ENCODE measurements around the gene CTU2. TPM values are rescaled to one million over a fixed set of nuclear protein-coding genes. Genes with fewer than 3 reads are reported as not detected.

CTU2 gene
- polyA plus RNA-seq, 2 donors, result 10.4 to 11.0 TPM

DNA sequence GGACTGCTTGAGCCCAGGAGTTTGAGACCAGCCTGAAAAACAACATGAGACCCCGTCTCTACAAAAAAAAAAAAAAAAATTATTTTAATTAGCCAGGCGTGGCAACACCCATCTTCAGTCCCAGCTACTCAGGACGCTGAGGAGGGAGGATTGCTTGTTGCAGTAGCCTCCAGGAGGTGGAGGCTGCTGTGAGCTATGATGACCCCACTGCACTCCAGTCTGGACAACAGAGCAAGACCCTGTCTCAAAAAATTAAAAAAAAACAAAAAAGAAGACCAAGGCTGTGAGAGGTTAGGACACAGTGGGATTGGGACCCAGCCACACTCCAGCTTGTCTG is 18.7 kb upstream of the CTU2 start:
- H3K9me3 ChIP-seq (ENCODE audit: control insufficient read depth in 2 of 2, insufficient read depth in 1 of 2, low read depth in 1 of 2, low read length in 1 of 2), result no peaks in the 10 kb centered on the region
- H3K4me1 ChIP-seq (ENCODE audit: control insufficient read depth in 2 of 2, insufficient read depth in 2 of 2, low read length in 1 of 2), result peaks cover 0 to 10% of the 10 kb centered on the region in 2 donors
- H3K27me3 ChIP-seq (ENCODE audit: control insufficient read depth in 1 of 2, insufficient read depth in 2 of 2, low read length in 2 of 2), result peaks cover 0 to 7% of the 10 kb centered on the region in 2 donors
- no peaks in the 10 kb centered on the region for H3K36me3 ChIP-seq (ENCODE audit: control insufficient read depth in 2 of 2, insufficient read depth in 2 of 2, low read length in 1 of 2)
- H3K4me3 ChIP-seq (ENCODE audit: low read depth in 1 of 2, low read length in 2 of 2), result no peak overlapping the region
- H3K27ac ChIP-seq (ENCODE audit: low read depth in 2 of 2, low read length in 1 of 2), result no peak overlapping the region
- 55 to 57% methylated on average over 3 of the region's 3 CpGs for WGBS, 2 donors

DNA sequence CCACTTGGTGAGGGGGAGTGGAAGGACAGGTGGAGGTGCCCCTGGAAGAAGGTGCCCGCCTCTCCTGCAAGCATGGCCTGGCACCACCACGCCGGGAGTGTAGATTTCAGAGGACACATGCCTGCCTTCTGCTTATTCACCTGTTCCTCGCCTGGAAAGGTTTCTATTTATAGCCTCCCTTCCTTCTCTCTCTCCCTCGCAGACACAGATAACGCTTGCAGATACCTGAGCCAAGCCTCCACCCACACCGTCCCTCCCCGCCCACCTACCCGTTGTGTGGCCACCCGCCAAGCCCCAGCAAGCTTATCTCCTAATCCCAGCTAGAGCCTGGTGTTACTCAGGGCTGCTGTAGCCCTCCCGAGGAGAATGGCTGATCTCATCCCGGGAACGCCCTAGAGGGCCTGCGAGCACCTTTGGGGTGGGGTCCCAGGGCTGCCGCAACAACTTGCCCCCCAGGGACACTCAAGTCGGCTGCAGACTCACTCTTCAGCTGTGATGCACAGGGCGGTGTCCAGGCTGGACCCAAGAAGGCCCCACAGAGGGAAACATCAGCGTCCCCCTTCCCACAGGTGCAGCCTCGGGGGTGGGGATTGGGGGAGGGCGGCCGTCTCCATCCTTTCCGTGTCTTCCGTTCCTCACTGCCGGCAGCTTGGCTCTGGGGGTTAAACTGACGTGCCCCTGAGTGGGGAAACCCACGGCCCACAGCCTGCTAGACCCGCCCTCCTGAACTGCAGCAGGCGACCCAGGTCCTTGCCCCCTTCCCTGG is 18.1 kb upstream of the CTU2 start:
- peaks cover 0 to 7% of the 10 kb centered on the region in 2 donors for H3K27me3 ChIP-seq (ENCODE audit: control insufficient read depth in 1 of 2, insufficient read depth in 2 of 2, low read length in 2 of 2)
- 29 to 32% methylated on average over 28 of the region's 28 CpGs for WGBS, 2 donors
- no peak overlapping the region for H3K4me3 ChIP-seq (ENCODE audit: low read depth in 1 of 2, low read length in 2 of 2)
- H3K4me1 ChIP-seq (ENCODE audit: control insufficient read depth in 2 of 2, insufficient read depth in 2 of 2, low read length in 1 of 2), result peaks cover 0 to 10% of the 10 kb centered on the region in 2 donors
- no peak overlapping the region for H3K27ac ChIP-seq (ENCODE audit: low read depth in 2 of 2, low read length in 1 of 2)
- H3K9me3 ChIP-seq (ENCODE audit: control insufficient read depth in 2 of 2, insufficient read depth in 1 of 2, low read depth in 1 of 2, low read length in 1 of 2), result no peaks in the 10 kb centered on the region
- no peaks in the 10 kb centered on the region for H3K36me3 ChIP-seq (ENCODE audit: control insufficient read depth in 2 of 2, insufficient read depth in 2 of 2, low read length in 1 of 2)

DNA sequence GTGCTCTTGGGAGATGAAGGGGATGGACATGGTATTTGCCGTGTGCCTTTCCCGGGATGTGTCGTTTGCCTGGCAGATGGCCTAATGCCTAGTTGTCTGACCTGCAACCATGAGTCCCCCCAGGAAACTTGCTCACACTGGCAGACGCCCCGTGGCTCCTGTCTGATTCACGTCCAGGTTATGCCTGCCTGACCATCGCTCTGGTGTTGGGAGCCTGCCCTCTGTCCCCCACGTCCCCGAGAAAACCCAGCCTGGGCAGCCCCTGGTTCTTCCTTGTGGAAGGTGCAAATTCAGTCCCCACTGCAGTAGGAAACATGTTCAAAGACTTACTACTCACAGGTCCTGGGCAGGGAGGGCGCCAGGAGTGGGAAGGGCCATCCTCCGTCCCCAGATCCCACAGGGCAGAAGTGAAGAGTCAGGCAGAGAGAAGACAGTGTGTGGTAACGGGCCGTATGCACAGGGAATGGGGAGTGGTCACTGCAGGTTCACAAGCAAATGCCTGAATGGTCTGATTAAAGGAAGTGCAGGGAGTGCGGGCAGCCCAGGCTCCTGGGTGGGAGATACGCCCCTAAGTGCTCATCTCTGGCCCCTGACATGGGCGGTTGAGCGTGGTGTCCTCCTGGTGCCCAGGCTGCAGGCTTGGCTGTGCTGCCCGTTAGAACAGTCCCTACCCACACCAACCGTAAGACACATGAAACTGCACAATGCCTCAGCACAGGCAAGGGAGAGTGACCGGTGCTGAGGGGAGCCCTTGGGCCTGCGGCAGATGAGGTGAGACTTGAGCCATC is 15.8 kb upstream of the CTU2 start:
- peaks cover 0 to 7% of the 10 kb centered on the region in 2 donors for H3K4me1 ChIP-seq (ENCODE audit: control insufficient read depth in 2 of 2, insufficient read depth in 2 of 2, low read length in 1 of 2)
- H3K4me3 ChIP-seq (ENCODE audit: low read depth in 1 of 2, low read length in 2 of 2), result no peak overlapping the region
- H3K27me3 ChIP-seq (ENCODE audit: control insufficient read depth in 1 of 2, insufficient read depth in 2 of 2, low read length in 2 of 2), result peaks cover 0 to 7% of the 10 kb centered on the region in 2 donors
- no peak overlapping the region for H3K27ac ChIP-seq (ENCODE audit: low read depth in 2 of 2, low read length in 1 of 2)
- no peaks in the 10 kb centered on the region for H3K9me3 ChIP-seq (ENCODE audit: control insufficient read depth in 2 of 2, insufficient read depth in 1 of 2, low read depth in 1 of 2, low read length in 1 of 2)
- no peaks in the 10 kb centered on the region for H3K36me3 ChIP-seq (ENCODE audit: control insufficient read depth in 2 of 2, insufficient read depth in 2 of 2, low read length in 1 of 2)
- WGBS, 2 donors, result 79 to 84% methylated on average over 21 of the region's 21 CpGs

DNA sequence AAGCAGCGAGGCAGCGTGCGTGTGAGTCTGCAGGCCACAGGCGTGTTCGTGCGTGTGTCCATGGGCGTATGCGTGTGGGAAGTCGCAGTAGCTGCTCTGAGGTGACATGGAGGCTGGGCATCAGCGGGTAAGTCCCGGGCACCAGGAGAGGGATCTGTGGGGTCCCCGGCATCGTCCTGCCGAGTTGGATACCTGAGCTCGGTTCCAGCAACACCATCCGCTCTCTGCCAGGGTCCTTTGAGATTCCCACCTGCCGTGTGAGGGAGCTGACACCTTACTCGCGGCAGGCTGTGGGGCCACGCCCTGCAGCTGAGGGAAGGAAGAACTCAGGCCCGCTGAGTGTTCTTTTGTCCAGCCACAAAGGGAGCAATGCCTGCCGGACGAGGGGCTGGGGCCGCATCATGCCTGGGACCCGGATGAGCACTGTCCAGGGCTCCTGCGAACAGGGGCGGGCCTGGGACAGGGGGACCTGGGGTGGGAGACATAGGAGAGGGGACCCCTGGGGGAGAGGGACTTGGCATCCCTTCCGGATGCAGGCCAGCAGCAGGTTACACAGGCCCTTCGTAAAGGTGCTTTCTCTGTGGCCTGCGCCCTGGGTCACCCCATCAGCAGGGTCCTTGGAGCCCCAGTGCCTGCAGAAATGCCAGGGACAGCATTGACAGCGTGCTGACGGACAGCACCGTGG is 15.0 kb upstream of the CTU2 start:
- H3K27ac ChIP-seq (ENCODE audit: low read depth in 2 of 2, low read length in 1 of 2), result no peak overlapping the region
- no peaks in the 10 kb centered on the region for H3K36me3 ChIP-seq (ENCODE audit: control insufficient read depth in 2 of 2, insufficient read depth in 2 of 2, low read length in 1 of 2)
- H3K4me3 ChIP-seq (ENCODE audit: low read depth in 1 of 2, low read length in 2 of 2), result no peak overlapping the region
- no peaks in the 10 kb centered on the region for H3K9me3 ChIP-seq (ENCODE audit: control insufficient read depth in 2 of 2, insufficient read depth in 1 of 2, low read depth in 1 of 2, low read length in 1 of 2)
- H3K4me1 ChIP-seq (ENCODE audit: control insufficient read depth in 2 of 2, insufficient read depth in 2 of 2, low read length in 1 of 2), result no peaks in the 10 kb centered on the region
- 75 to 88% methylated on average over 33 of the region's 33 CpGs for whole genome bisulfite sequencing, 2 donors
- H3K27me3 ChIP-seq (ENCODE audit: control insufficient read depth in 1 of 2, insufficient read depth in 2 of 2, low read length in 2 of 2), result peaks cover 0 to 3% of the 10 kb centered on the region in 2 donors

DNA sequence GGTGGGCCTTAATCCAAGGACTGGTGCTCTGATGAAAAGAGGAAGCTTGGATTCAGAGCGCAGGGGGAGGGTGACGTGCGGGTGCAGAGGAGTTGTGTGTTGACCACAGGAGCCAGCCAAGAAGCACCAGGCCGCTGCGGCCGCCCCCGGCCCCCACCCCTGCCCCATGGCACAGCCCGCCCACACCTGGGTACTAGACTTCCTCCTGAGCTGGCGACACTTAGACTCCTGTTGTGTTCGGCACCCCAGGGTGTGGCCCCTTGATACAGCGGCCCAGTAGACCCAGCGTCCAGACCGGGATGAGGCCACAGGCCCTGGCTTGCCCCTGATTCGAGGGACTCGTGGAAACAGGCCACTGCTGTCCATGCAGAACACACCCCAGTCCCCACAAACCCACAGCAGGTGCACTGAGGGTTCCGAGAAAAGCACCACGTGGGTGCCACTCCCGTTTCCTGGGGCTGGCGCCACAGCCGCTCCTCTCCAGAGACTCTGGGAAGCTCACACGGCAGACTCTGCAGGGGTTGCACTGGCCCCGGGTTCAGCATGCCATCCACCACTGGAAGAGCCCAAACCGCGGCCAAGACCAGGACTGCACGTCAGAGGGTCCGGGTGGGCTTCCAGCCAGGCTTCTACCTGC is 14.3 kb upstream of the CTU2 start:
- H3K27ac ChIP-seq (ENCODE audit: low read depth in 2 of 2, low read length in 1 of 2), result no peak overlapping the region
- H3K9me3 ChIP-seq (ENCODE audit: control insufficient read depth in 2 of 2, insufficient read depth in 1 of 2, low read depth in 1 of 2, low read length in 1 of 2), result no peaks in the 10 kb centered on the region
- H3K4me1 ChIP-seq (ENCODE audit: control insufficient read depth in 2 of 2, insufficient read depth in 2 of 2, low read length in 1 of 2), result no peaks in the 10 kb centered on the region
- H3K4me3 ChIP-seq (ENCODE audit: low read depth in 1 of 2, low read length in 2 of 2), result no peak overlapping the region
- H3K36me3 ChIP-seq (ENCODE audit: control insufficient read depth in 2 of 2, insufficient read depth in 2 of 2, low read length in 1 of 2), result peaks cover 0 to under 1% of the 10 kb centered on the region in 2 donors
- H3K27me3 ChIP-seq (ENCODE audit: control insufficient read depth in 1 of 2, insufficient read depth in 2 of 2, low read length in 2 of 2), result peaks cover 0 to 3% of the 10 kb centered on the region in 2 donors
- WGBS, 2 donors, result 54 to 57% methylated on average over 26 of the region's 26 CpGs

DNA sequence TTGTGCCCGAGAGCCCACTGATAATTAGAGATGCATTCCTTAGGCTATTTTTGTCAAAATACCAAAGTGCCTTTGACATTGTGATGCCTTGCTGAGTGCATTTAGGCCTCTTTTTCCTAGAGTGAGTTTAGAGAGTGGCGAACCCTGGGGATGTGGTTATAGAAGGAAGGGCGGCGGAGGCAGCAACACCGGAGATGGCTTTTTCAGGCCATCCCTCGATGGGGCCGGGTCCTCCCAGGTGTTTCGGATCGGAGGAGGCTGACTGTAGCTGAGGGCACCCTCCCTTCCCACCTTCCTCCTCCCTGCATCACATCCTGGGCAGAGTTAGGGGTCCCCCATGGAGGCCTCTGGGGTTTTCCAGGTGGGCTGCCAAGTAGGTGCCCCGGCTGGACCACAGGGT is 13.4 kb upstream of the CTU2 start:
- peaks cover 0 to 3% of the 10 kb centered on the region in 2 donors for H3K27me3 ChIP-seq (ENCODE audit: control insufficient read depth in 1 of 2, insufficient read depth in 2 of 2, low read length in 2 of 2)
- H3K36me3 ChIP-seq (ENCODE audit: control insufficient read depth in 2 of 2, insufficient read depth in 2 of 2, low read length in 1 of 2), result peaks cover 0 to 9% of the 10 kb centered on the region in 2 donors
- no peak overlapping the region for H3K27ac ChIP-seq (ENCODE audit: low read depth in 2 of 2, low read length in 1 of 2)
- H3K9me3 ChIP-seq (ENCODE audit: control insufficient read depth in 2 of 2, insufficient read depth in 1 of 2, low read depth in 1 of 2, low read length in 1 of 2), result no peaks in the 10 kb centered on the region
- H3K4me1 ChIP-seq (ENCODE audit: control insufficient read depth in 2 of 2, insufficient read depth in 2 of 2, low read length in 1 of 2), result no peaks in the 10 kb centered on the region
- 67 to 85% methylated on average over 10 of the region's 10 CpGs for WGBS, 2 donors
- no peak overlapping the region for H3K4me3 ChIP-seq (ENCODE audit: low read depth in 1 of 2, low read length in 2 of 2)

DNA sequence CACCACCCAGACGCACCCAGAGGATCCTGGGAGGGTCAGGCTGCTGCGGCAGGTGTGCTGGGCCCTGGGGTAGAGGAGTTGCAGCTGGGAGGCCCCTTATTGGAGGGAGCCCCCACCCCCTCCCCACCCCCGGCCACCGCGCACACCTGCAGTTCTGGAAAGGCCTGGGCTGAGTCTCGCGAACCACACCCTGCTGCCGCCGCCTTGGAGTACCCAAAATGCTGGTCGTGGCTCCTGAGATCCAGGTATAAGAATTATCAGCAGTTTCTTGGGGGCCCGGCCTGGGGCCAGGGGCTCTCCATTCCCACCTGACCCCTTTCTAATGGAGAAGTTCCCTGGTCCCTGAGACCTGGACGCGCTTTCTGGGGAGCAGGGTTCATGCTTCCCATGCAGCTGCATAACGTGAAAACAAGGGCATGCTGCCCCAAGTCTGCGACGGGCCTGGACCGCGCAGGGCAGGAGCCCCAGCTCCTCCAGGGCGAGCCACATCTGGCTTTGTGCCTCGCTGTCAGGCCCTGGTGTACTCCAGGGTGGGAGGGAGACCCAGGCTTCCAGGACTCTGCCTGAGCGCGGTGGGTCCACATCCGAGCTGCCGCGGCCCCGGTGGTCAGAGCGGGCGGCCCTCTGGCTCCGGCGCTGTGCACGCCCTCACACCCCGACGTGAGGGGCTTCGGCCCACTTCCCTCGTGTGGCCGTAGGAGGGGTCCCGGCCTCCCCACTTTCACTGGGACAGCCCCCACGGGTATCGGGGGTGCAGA is 12.7 kb upstream of the CTU2 start:
- H3K27me3 ChIP-seq (ENCODE audit: control insufficient read depth in 1 of 2, insufficient read depth in 2 of 2, low read length in 2 of 2), result peaks cover 0 to 3% of the 10 kb centered on the region in 2 donors
- 85 to 87% methylated on average over 36 to 39 of the region's 39 CpGs for WGBS, 2 donors

DNA sequence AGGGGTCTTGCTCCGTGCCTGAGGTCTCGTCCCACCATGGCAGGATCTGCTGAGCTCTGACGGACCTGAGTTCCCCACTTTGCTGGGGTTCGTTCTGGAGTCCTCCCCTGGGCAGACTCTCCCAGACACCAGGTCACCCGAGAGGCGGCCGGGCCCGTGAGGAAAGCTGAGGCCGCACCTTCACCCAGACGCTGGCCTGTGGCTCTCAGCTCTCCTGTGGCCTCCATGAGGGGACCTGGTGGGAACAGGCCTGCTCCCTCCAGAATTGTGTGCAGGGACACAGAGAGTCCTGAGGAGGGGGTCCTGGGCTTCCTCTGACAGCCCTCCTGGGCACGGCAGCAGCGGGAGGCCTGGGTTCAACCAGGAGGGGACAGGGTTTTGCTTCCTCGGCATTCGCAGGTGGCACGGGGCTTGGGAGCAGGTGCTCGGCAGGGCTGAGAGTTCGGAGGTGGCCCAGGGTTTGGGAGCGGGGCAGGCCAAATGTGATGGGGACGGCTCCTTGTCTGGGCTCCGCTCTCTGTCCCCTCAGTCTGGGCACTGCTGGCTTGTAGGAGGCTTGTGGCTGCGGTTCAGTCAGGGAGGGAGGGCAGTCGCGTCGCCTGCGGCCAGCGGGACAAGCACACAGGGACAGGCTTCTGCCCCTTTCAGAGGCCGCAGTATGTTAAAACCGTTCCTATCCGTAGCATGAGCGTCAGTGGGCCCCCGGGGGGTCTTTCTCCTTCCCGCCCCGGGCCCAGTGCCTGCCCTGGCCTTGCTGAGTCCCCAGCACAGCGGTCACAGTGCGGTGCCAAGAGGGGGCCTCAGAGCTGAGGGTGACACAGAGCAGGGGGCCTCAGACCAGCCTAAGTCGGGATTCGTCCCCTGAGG is 11.8 kb upstream of the CTU2 start:
- Histone ChIP-seq H3K4me3 (ENCODE audit: low read depth in 1 of 2, low read length in 2 of 2) (no peak overlapping the region), H3K27me3 (ENCODE audit: control insufficient read depth in 1 of 2, insufficient read depth in 2 of 2, low read length in 2 of 2) (peaks cover 0 to 3% of the 10 kb centered on the region in 2 donors), H3K27ac (ENCODE audit: low read depth in 2 of 2, low read length in 1 of 2) (no peak overlapping the region), H3K36me3 (ENCODE audit: control insufficient read depth in 2 of 2, insufficient read depth in 2 of 2, low read length in 1 of 2) (peaks cover 0 to 22% of the 10 kb centered on the region in 2 donors), H3K4me1 (ENCODE audit: control insufficient read depth in 2 of 2, insufficient read depth in 2 of 2, low read length in 1 of 2) (peaks cover 0 to 1% of the 10 kb centered on the region in 2 donors), H3K9me3 (ENCODE audit: control insufficient read depth in 2 of 2, insufficient read depth in 1 of 2, low read depth in 1 of 2, low read length in 1 of 2) (peaks cover 0 to 2% of the 10 kb centered on the region in 2 donors)
- WGBS, 2 donors, result 89 to 90% methylated on average over 36 to 37 of the region's 37 CpGs

More for the DNA sequence above, 12.7 kb upstream of the CTU2 start:
- H3K9me3 ChIP-seq (ENCODE audit: control insufficient read depth in 2 of 2, insufficient read depth in 1 of 2, low read depth in 1 of 2, low read length in 1 of 2), result no peaks in the 10 kb centered on the region
- H3K36me3 ChIP-seq (ENCODE audit: control insufficient read depth in 2 of 2, insufficient read depth in 2 of 2, low read length in 1 of 2), result peaks cover 0 to 13% of the 10 kb centered on the region in 2 donors
- no peak overlapping the region for H3K27ac ChIP-seq (ENCODE audit: low read depth in 2 of 2, low read length in 1 of 2)
- H3K4me3 ChIP-seq (ENCODE audit: low read depth in 1 of 2, low read length in 2 of 2), result no peak overlapping the region
- H3K4me1 ChIP-seq (ENCODE audit: control insufficient read depth in 2 of 2, insufficient read depth in 2 of 2, low read length in 1 of 2), result no peaks in the 10 kb centered on the region
